ENCODE results near the gene RNU6-1. TPM values are rescaled to one million over a fixed set of nuclear protein-coding genes. Genes with fewer than 3 reads are reported as not detected.

Gene RNU6-1
- total RNA-seq, 2 donors from 2014 or later, result not detected

GRCh38 chr15:67820122-67820991, 19.5 kb downstream of the RNU6-1 start:
- no peaks in the 10 kb centered on the region for H3K9me3 Mint-ChIP-seq
- no peak for ATAC-seq
- no peak overlapping the region for H3K27ac Mint-ChIP-seq
- DNase-seq (ENCODE audit: low spot score in 2 of 2), result no peak
- H3K36me3 Mint-ChIP-seq, result peaks cover 0 to 19% of the 10 kb centered on the region in 2 donors

DNA sequence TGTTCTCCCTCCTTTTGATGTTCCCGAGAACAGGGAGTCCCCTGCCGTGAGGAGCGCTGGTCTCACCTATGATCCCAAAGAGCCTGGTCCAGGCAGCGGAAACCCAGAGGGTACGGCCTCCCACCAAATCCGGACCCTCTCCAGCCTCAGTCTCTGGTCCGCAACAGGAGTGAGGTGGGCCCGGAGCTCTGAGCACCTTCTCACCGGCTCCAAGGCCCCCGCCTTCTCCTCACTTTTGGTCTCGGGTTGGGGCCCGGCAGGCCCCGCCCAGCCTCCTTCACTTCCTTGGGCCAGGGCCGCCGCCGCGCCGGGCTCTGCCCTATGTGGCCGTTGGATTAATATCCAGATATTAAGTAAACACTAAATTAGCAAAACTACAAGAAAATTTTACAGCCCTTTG, 20.2 kb downstream of the RNU6-1 start:
- H3K9me3 Mint-ChIP-seq, result no peaks in the 10 kb centered on the region
- ATAC-seq (no peak), DNase-seq (ENCODE audit: low spot score in 2 of 2) (no peak)
- H3K36me3 Mint-ChIP-seq, result peaks cover 0 to 20% of the 10 kb centered on the region in 2 donors
- no peak overlapping the region for H3K27ac Mint-ChIP-seq

DNA sequence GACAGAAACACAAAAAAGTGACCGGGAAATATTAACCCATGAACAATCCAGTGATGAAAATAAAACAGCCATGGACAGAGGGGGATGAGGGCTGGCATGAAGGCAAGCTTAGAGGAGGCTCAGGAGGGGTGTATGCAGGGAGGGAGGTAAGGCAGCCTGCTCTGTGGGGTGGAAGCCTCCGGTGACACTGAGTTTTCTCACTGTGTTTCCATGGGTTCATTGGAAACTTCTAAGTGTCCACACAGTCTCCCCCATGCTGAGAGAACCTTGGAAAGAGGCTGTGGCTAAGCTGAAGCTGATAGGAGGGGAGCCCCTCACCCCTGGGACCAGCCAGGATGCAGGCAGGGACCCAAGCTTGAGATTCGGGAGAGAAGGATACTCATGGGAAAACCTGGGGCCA, 21.4 kb downstream of the RNU6-1 start:
- DNase-seq (ENCODE audit: low spot score in 2 of 2) (no peak), ATAC-seq (no peak)
- Mint-ChIP-seq H3K36me3 (peaks cover 0 to 12% of the 10 kb centered on the region in 2 donors), H3K27ac (no peak overlapping the region), H3K9me3 (no peaks in the 10 kb centered on the region)

DNA sequence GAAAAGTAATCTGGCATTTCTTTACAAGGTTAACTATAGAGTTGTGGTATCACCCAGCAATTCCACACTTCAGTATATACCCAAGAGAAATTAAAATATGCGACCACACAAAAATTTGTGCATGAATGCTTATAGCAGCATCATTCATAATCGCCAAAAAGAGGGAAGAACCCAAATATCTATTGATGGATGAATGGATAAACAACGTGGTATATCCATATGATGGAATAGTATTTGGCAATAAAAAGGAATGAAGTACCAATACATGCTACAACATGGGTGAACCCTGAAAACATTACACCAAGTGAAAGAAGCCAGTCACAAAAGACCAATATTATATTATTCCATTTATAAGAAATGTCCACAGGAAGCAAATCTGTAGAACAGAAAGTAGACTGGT, 23.2 kb downstream of the RNU6-1 start:
- ATAC-seq, result no peak
- Mint-ChIP-seq H3K9me3 (no peaks in the 10 kb centered on the region), H3K27ac (no peak overlapping the region), H3K36me3 (peaks cover 0 to 11% of the 10 kb centered on the region in 2 donors)
- DNase-seq (ENCODE audit: low spot score in 2 of 2), result no peak

GRCh38 chr15:67815036-67815592, 24.7 kb downstream of the RNU6-1 start:
- peaks cover 0 to 6% of the 10 kb centered on the region in 2 donors for H3K36me3 Mint-ChIP-seq
- H3K27ac Mint-ChIP-seq, result no peak overlapping the region
- no peaks in the 10 kb centered on the region for H3K9me3 Mint-ChIP-seq
- no peak for ATAC-seq
- DNase-seq (ENCODE audit: low spot score in 2 of 2), result no peak

GRCh38 chr15:67813104-67813634, 26.7 kb downstream of the RNU6-1 start:
- no peaks in the 10 kb centered on the region for H3K9me3 Mint-ChIP-seq
- peaks cover 0 to 6% of the 10 kb centered on the region in 2 donors for H3K36me3 Mint-ChIP-seq
- DNase-seq (ENCODE audit: low spot score in 2 of 2) (no peak), ATAC-seq (no peak)
- H3K27ac Mint-ChIP-seq, result peak overlapping the region in 1 of 2 donors; percentile 53

GRCh38 chr15:67812241-67812644, 27.6 kb downstream of the RNU6-1 start:
- Mint-ChIP-seq H3K9me3 (no peaks in the 10 kb centered on the region), H3K36me3 (peaks cover 0 to 6% of the 10 kb centered on the region in 2 donors), H3K27ac (no peak overlapping the region)
- DNase-seq (ENCODE audit: low spot score in 2 of 2) (no peak), ATAC-seq (no peak)

DNA sequence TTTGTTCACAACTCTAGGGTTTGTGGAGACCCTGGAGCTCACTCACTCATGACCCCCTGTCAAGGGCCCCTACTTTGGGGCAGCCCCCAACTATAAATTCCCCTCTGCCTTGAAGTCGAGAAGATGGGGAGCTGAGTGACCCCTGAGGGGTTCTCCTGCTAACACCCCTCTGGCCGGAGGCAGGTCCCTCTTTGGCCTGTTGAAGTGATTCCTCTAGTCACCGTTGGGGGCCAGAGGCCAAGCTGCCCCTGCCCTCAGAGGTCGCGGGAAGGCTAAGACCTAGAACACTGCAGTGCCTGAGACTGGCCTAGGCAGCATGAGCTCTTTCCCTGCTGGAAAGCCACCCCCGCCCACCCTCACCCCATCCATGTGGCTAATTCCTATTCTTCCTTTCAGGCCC, 30.0 kb downstream of the RNU6-1 start:
- H3K9me3 Mint-ChIP-seq, result no peaks in the 10 kb centered on the region

DNA sequence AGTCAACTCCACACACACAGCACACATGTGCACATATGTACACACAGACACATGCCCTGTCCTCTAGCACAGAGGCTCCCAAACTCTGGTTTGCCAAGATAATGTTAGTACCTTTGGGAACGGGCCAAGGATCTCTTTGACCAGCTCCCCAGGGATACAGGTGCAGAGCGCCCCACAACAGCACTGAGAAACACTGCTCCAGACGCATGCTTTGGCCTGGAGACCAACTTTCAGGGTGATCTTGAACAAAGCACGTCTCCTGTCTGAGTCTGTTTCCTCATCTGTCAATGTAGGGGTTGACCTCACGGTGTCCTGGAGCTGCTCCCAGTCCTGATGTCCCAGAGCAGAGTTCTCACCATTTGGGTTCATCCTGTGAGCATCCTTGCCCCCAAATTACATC, 30.4 kb downstream of the RNU6-1 start:
- no peak for DNase-seq (ENCODE audit: low spot score in 2 of 2)
- H3K9me3 Mint-ChIP-seq, result no peaks in the 10 kb centered on the region
- H3K36me3 Mint-ChIP-seq, result no peaks in the 10 kb centered on the region
- no peak for ATAC-seq
- no peak overlapping the region for H3K27ac Mint-ChIP-seq

More for the DNA sequence above, 30.0 kb downstream of the RNU6-1 start:
- Mint-ChIP-seq H3K36me3 (no peaks in the 10 kb centered on the region), H3K27ac (no peak overlapping the region)
- ATAC-seq, result no peak
- DNase-seq (ENCODE audit: low spot score in 2 of 2), result no peak

GRCh38 chr15:67808821-67809220, 31.0 kb downstream of the RNU6-1 start:
- no peak for ATAC-seq
- no peak for DNase-seq (ENCODE audit: low spot score in 2 of 2)
- H3K9me3 Mint-ChIP-seq, result no peaks in the 10 kb centered on the region
- H3K36me3 Mint-ChIP-seq, result no peaks in the 10 kb centered on the region
- H3K27ac Mint-ChIP-seq, result peak overlapping the region in 1 of 2 donors; percentile 63

DNA sequence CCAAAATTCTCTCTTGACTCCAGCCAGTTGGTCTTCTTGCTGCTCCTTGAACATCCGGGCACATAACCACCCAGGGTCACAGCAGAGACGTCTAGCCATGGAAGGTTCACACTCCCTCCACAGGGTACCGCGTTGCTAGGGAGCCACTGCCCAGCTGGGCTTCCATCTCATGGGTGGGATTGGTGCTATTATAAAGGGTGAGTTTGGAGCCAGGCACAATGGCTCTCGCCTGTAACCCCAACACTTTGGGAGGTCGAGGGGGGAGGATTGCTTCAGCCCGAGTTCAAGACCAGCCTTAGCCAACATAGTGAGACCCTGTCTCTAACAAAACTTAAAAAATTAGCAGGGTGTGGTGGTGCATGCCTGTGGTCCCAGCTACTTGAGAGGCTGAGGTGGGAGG, 32.0 kb downstream of the RNU6-1 start:
- H3K36me3 Mint-ChIP-seq, result no peaks in the 10 kb centered on the region
- no peak overlapping the region for H3K27ac Mint-ChIP-seq
- no peak for DNase-seq (ENCODE audit: low spot score in 2 of 2)
- no peaks in the 10 kb centered on the region for H3K9me3 Mint-ChIP-seq
- ATAC-seq, result no peak

DNA sequence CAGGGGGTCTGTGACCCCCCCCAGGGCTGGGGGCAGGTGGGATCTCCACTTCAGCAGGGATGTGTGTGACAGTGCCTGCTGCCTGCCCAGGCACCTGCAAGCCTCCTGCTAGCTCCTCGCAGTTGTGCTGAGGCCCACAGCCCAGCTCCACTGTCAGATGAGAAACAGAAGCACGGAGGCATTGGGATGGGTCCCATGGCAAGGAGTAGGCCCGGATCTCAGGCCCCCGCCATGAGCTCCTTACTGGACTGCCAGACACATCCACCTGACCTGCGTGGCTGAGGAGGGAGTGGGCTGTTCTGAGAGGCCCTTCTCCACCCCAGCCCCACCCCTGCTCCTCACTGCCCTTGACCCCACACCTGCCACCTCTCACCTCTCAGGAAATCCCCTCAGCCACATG, 32.7 kb downstream of the RNU6-1 start:
- no peaks in the 10 kb centered on the region for H3K36me3 Mint-ChIP-seq
- DNase-seq (ENCODE audit: low spot score in 2 of 2) (peak in 1 of 2 donors; percentile 41), ATAC-seq (no peak)
- H3K27ac Mint-ChIP-seq, result no peak overlapping the region
- no peaks in the 10 kb centered on the region for H3K9me3 Mint-ChIP-seq

DNA sequence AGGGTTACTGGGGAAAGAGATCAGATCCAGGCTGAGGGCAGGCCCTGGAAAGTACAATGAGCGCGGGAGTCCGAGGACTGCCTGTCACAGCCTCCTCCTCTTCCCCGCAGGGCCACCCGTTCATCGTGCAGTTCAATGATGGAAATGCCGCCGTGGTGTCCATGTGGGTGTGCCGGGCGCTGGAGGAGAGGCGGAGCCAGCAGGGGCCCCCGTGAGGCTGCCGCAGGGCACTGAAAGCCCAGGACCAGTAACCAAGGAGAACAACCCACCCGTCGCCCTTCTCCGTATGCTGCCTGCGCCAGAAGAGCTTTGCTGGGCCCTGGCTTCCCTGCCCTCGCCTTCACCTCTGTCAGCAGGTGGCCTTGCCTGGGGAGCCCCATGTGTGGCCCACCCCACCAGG, 33.3 kb downstream of the RNU6-1 start:
- no peaks in the 10 kb centered on the region for H3K36me3 Mint-ChIP-seq
- no peaks in the 10 kb centered on the region for H3K9me3 Mint-ChIP-seq
- ATAC-seq (no peak), DNase-seq (ENCODE audit: low spot score in 2 of 2) (peak in 1 of 2 donors; percentile 46)
- no peak overlapping the region for H3K27ac Mint-ChIP-seq

- ATAC-seq (no peak), DNase-seq (ENCODE audit: low spot score in 2 of 2) (peak in 1 of 2 donors; percentile 35)
- Mint-ChIP-seq H3K36me3 (no peaks in the 10 kb centered on the region), H3K9me3 (no peaks in the 10 kb centered on the region), H3K27ac (peak overlapping the region in 1 of 2 donors; percentile 50)
Measured at GRCh38 chr15:67805666-67806516, 34.0 kb downstream of the RNU6-1 start.

DNA sequence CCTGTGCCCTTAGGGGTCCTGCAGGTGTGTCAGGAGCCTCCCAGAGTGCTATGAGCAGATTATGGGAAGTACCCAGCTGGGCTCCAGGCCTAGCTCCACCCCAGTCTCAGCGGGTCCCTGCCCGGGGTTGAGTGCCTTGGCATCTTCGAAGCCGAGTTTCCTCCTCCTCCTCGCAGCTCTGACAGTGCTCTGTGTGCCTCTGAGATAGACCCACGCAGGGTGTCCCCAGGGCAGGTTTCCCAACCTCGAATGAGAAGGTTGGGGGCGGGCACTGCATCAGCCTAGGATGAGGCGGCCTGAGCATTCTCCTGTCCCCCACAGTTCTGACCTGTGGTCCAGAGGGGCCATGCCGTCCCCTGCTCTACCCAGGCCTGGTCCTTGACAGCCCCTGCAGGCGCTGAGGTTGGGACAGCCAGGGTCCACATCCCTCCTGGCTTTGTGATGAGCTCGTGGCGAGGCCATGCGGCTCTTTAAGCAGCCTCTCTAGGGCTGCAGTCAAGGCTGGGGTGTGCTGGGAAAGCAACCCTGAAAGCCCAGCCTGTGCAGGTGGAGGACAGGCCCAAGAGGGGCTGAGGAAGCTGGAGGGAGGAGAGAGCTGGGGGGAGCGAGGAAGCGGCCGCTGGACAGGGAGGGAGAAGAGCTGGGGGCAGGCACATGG, 34.7 kb downstream of the RNU6-1 start:
- DNase-seq (ENCODE audit: low spot score in 2 of 2) (no peak), ATAC-seq (no peak)
- no peaks in the 10 kb centered on the region for H3K9me3 Mint-ChIP-seq
- no peaks in the 10 kb centered on the region for H3K36me3 Mint-ChIP-seq
- no peak overlapping the region for H3K27ac Mint-ChIP-seq

- DNase-seq (ENCODE audit: low spot score in 2 of 2) (no peak), ATAC-seq (no peak)
- H3K27ac Mint-ChIP-seq, result no peak overlapping the region
- no peaks in the 10 kb centered on the region for H3K36me3 Mint-ChIP-seq
- no peaks in the 10 kb centered on the region for H3K9me3 Mint-ChIP-seq
Measured at GRCh38 chr15:67803996-67804843, 35.6 kb downstream of the RNU6-1 start.

All from activated naive CD4-positive, alpha-beta T cell treated with anti-CD3 and anti-CD28 coated beads, Interleukin-2, amount 50 U/mL, for 72 hours (primary cell).